Measurements from ENCODE around the gene FAM217A. TPM values are rescaled to one million over a fixed set of nuclear protein-coding genes. Genes with fewer than 3 reads are reported as not detected.

Gene FAM217A
- total RNA-seq, 1 donor from 2014 or later = not detected

DNA sequence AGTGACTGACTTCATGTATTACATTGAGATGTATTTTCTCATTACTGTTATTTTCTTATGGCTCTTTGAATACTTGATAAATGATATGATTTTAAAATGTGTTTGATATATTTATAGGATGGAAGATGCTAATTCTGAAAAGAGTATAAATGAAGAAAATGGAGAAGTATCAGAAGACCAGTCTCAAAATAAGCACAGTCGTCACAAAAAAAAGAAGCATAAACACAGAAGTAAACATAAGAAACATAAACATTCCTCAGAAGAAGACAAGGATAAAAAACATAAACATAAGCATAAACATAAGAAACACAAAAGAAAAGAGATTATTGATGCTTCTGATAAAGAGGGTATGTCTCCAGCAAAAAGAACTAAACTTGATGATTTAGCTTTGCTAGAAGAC is 47.5 kb downstream of the FAM217A start:
- Mint-ChIP-seq H3K27ac (ENCODE audit: unreplicated experiment) (no peak overlapping the region), H3K9me3 (ENCODE audit: unreplicated experiment) (no peaks in the 10 kb centered on the region), H3K36me3 (ENCODE audit: unreplicated experiment) (no peaks in the 10 kb centered on the region), H3K27me3 (ENCODE audit: unreplicated experiment) (no peaks in the 10 kb centered on the region), H3K4me3 (ENCODE audit: unreplicated experiment) (no peak overlapping the region), H3K4me1 (ENCODE audit: low read depth, unreplicated experiment) (peaks cover 14% of the 10 kb centered on the region)
- DNase-seq = no peak
- TF ChIP-seq CTCF (IDR thresholded peaks at IDR 0.05; ENCODE audit: partially characterized antibody, unreplicated experiment) = no peak

- no peak overlapping the region for H3K27ac Mint-ChIP-seq (ENCODE audit: unreplicated experiment)
- H3K27me3 Mint-ChIP-seq (ENCODE audit: unreplicated experiment) = no peaks in the 10 kb centered on the region
- no peak for TF ChIP-seq CTCF (IDR thresholded peaks at IDR 0.05; ENCODE audit: partially characterized antibody, unreplicated experiment)
- H3K9me3 Mint-ChIP-seq (ENCODE audit: unreplicated experiment) = no peaks in the 10 kb centered on the region
- H3K4me1 Mint-ChIP-seq (ENCODE audit: low read depth, unreplicated experiment) = peaks cover 14% of the 10 kb centered on the region
- no peak overlapping the region for H3K4me3 Mint-ChIP-seq (ENCODE audit: unreplicated experiment)
- H3K36me3 Mint-ChIP-seq (ENCODE audit: unreplicated experiment) = no peaks in the 10 kb centered on the region
- no peak for DNase-seq
These were observed 48.3 kb downstream of the FAM217A start for GRCh38 chr6:4030669-4031068.

GRCh38 chr6:4029687-4030086 is 49.2 kb downstream of the FAM217A start:
- no peak overlapping the region for H3K27ac Mint-ChIP-seq (ENCODE audit: unreplicated experiment)
- H3K4me3 Mint-ChIP-seq (ENCODE audit: unreplicated experiment) = no peak overlapping the region
- DNase-seq = no peak
- H3K27me3 Mint-ChIP-seq (ENCODE audit: unreplicated experiment) = no peaks in the 10 kb centered on the region
- peaks cover 16% of the 10 kb centered on the region for H3K4me1 Mint-ChIP-seq (ENCODE audit: low read depth, unreplicated experiment)
- TF ChIP-seq CTCF (IDR thresholded peaks at IDR 0.05; ENCODE audit: partially characterized antibody, unreplicated experiment) = no peak
- H3K9me3 Mint-ChIP-seq (ENCODE audit: unreplicated experiment) = no peaks in the 10 kb centered on the region
- no peaks in the 10 kb centered on the region for H3K36me3 Mint-ChIP-seq (ENCODE audit: unreplicated experiment)

DNA sequence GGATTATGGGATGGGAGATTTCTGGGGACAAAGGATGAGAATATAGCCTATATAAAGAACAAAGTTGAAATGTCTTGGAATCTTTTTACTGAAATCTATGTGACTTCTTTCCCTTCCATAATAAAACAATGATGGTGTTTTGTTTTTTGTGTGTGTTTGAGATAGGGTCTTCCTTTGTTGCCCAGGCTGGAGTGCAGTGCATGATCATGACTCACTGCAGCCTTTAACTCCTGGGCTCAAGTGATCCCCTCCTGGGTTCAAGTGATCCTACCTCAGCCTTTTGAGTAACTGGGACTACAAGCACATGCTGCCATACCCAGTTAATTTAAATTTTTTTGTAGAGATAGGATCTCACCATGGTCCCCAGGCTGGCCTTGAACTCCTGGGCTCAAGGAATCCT is 50.9 kb downstream of the FAM217A start:
- H3K27ac Mint-ChIP-seq (ENCODE audit: unreplicated experiment) = no peak overlapping the region
- TF ChIP-seq CTCF (IDR thresholded peaks at IDR 0.05; ENCODE audit: partially characterized antibody, unreplicated experiment) = no peak

DNA sequence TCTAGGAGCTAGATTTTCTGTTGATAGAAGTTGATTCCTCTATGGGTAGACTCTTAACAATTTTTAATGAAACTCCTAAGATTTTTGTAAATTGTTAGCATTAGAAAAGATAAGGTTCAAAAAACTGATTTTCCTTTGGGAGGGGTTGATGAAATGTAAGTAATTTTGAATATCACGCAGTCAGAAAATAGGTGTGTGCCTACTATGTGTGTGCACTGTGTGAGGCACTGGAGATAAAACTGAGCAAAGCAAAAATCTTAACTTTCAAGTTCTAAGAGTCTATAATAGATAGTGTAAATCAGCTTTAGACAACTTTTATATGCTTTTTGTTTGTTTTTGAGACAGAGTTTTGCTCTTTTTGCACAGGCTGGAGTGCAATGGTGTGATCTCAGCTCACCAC is 53.3 kb downstream of the FAM217A start:
- peaks cover 14% of the 10 kb centered on the region for H3K4me1 Mint-ChIP-seq (ENCODE audit: low read depth, unreplicated experiment)
- TF ChIP-seq CTCF (IDR thresholded peaks at IDR 0.05; ENCODE audit: partially characterized antibody, unreplicated experiment) = no peak
- no peak overlapping the region for H3K27ac Mint-ChIP-seq (ENCODE audit: unreplicated experiment)
- no peaks in the 10 kb centered on the region for H3K36me3 Mint-ChIP-seq (ENCODE audit: unreplicated experiment)
- H3K27me3 Mint-ChIP-seq (ENCODE audit: unreplicated experiment) = no peaks in the 10 kb centered on the region
- H3K9me3 Mint-ChIP-seq (ENCODE audit: unreplicated experiment) = peaks cover 12% of the 10 kb centered on the region
- DNase-seq = no peak
- H3K4me3 Mint-ChIP-seq (ENCODE audit: unreplicated experiment) = no peak overlapping the region

More for the DNA sequence above, 50.9 kb downstream of the FAM217A start:
- Mint-ChIP-seq H3K4me1 (ENCODE audit: low read depth, unreplicated experiment) (peaks cover 21% of the 10 kb centered on the region), H3K27me3 (ENCODE audit: unreplicated experiment) (no peaks in the 10 kb centered on the region), H3K36me3 (ENCODE audit: unreplicated experiment) (no peaks in the 10 kb centered on the region), H3K4me3 (ENCODE audit: unreplicated experiment) (no peak overlapping the region), H3K9me3 (ENCODE audit: unreplicated experiment) (no peaks in the 10 kb centered on the region)
- DNase-seq = no peak

All from glutamatergic neuron (in vitro differentiated cells).